Gastroesophageal sphincter (tissue), 4 donors: ENCODE measurements around the gene DNAH7. TPM values are rescaled to one million over a fixed set of nuclear protein-coding genes. Genes with fewer than 3 reads are reported as not detected.

Source experiments
- ATAC-seq: fragments of 150-250 bp; one replicate; pipeline ENCODE4 v1.9.1; 2016; ENCODE audit warnings: mild to moderate bottlenecking, moderate library complexity
- H3K27ac ChIP-seq, 4 donors: fragments of 200-600 bp; sonication (generic) in 3 of 4; 1 replicate in 3 of 4; 2 replicates in 1 of 4; pipeline ENCODE4 v1.5.1; 2016 to 2019
- H3K27me3 ChIP-seq: fragments of 200-600 bp; sonication (generic); one replicate; pipeline ENCODE4 v1.5.1; 2019
- H3K36me3 ChIP-seq, 2 donors: fragments of 200-600 bp; sonication (generic); one replicate each; pipeline ENCODE4 v1.5.1; 2019; ENCODE audit warnings: control low read depth in 1 of 2
- H3K4me1 ChIP-seq, 3 donors: fragments of 200-600 bp; sonication (generic); 1 replicate in 2 of 3; 2 replicates in 1 of 3; pipeline ENCODE4 v1.5.1; 2016 to 2019; ENCODE audit warnings: control low read depth in 2 of 3
- H3K4me3 ChIP-seq, 2 donors: fragments of 200-600 bp; sonication (generic); one replicate each; pipeline ENCODE4 v1.5.1; 2019; ENCODE audit warnings: mild to moderate bottlenecking in 1 of 2, moderate library complexity in 1 of 2
- H3K9me3 ChIP-seq, 3 donors: fragments of 200-600 bp; sonication (generic); one replicate each; pipeline ENCODE4 v1.5.1; 2017 to 2019; ENCODE audit warnings: control low read depth in 2 of 3
- EP300 ChIP-seq: sonication (generic); formaldehyde crosslinking; IDR thresholded peaks from one replicate; pipeline ENCODE4 v1.6.1; 2017; ENCODE audit warnings: antibody characterized with exemption, mild to moderate bottlenecking
- POLR2A ChIP-seq, 2 donors: fragments of 450-650 bp; IDR thresholded peaks; one replicate each; pipeline ENCODE4 v1.6.1; 2017; ENCODE audit warnings: antibody characterized with exemption in 2 of 2, mild to moderate bottlenecking in 2 of 2, moderate library complexity in 1 of 2
- POLR2AphosphoS5 ChIP-seq: sonication (generic); formaldehyde crosslinking; IDR thresholded peaks from one replicate; pipeline ENCODE4 v1.6.1; 2017; ENCODE audit warnings: antibody characterized with exemption
- WGBS, 2 donors: methylation state at CpG; one replicate each; pipeline ENCODE4 v1.1.5; 2018; ENCODE audit warnings: low coverage in 1 of 2; 5-methylcytosine and 5-hydroxymethylcytosine counted together
- total RNA-seq, 4 donors: library from RNA; depleted of rRNA; stranded (reverse); fragments of >200 nt; gene quantifications; one replicate each; pipeline ENCODE4 v1.1.0, GENCODE V29; 2016
- TF ChIP-seq, protein P1 (sequence below), 4 experiments: fragments of 200-600 bp in 2 of 4; fragments of 450-650 bp in 2 of 4; sonication (generic) in 1 of 4; IDR thresholded peaks; one replicate each; pipeline ENCODE4 v1.5.1; 2017 to 2019; ENCODE audit warnings: antibody characterized with exemption in 4 of 4, mild to moderate bottlenecking in 2 of 4, moderate library complexity in 2 of 4

Gene DNAH7
- total RNA-seq, 4 donors from 2014 or later, result 0.40 to 1.3 (median 0.65) TPM

DNA sequence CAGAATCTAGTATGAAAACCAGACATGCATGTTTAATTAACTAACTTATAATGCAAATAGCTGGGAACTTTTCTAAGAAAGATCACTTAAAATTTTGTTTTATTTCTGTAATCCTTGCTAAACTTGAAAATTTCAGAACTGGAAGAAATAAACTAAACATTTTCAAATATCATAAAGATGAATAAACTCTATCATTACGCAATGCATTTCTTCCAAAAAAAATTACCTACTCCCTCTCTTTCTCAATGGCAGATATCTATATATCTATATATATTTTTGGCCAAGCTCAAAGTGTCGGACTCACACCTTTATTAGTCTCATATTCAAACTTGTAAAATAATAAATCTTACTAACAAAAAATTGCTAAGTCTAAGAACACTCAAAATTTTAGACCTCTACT, 253.6 kb downstream of the DNAH7 start:
- no peak overlapping the region for H3K4me3 ChIP-seq
- no peaks in the 10 kb centered on the region for H3K4me1 ChIP-seq
- H3K36me3 ChIP-seq, result no peaks in the 10 kb centered on the region
- no peak overlapping the region for H3K27ac ChIP-seq
- H3K27me3 ChIP-seq, result no peaks in the 10 kb centered on the region
- WGBS, 2 donors, result 96 to 100% methylated on average over 2 of the region's 2 CpGs
- H3K9me3 ChIP-seq, result no peaks in the 10 kb centered on the region
- no peak for ATAC-seq
- TF ChIP-seq EP300 (no peak), POLR2AphosphoS5 (no peak), POLR2A (IDR thresholded peaks at IDR 0.05) (no peak)
- TF ChIP-seq, protein P1, sequence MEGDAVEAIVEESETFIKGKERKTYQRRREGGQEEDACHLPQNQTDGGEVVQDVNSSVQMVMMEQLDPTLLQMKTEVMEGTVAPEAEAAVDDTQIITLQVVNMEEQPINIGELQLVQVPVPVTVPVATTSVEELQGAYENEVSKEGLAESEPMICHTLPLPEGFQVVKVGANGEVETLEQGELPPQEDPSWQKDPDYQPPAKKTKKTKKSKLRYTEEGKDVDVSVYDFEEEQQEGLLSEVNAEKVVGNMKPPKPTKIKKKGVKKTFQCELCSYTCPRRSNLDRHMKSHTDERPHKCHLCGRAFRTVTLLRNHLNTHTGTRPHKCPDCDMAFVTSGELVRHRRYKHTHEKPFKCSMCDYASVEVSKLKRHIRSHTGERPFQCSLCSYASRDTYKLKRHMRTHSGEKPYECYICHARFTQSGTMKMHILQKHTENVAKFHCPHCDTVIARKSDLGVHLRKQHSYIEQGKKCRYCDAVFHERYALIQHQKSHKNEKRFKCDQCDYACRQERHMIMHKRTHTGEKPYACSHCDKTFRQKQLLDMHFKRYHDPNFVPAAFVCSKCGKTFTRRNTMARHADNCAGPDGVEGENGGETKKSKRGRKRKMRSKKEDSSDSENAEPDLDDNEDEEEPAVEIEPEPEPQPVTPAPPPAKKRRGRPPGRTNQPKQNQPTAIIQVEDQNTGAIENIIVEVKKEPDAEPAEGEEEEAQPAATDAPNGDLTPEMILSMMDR (IDR thresholded peaks at IDR 0.05), result no peak

DNA sequence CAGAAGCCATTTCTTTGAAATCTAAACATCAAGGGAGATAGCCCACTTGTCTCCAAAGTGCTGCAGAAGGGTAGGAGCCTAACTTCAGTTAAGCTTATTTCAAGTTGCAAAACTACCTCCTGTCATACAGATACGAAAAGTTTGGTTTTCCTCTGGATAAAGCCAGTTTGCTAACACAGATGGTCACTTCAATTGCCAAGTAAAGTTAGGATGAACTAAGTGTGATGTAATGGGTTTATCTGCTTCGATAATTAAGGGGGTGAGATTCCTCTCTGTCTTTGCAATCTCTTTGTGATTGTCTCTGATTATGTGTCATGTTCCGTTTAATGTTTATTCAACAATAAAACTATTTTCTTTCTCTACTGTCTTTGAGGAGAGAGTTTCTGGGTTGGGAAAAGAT, 255.2 kb downstream of the DNAH7 start:
- H3K4me3 ChIP-seq, result no peak overlapping the region
- no peaks in the 10 kb centered on the region for H3K9me3 ChIP-seq
- H3K27me3 ChIP-seq, result no peaks in the 10 kb centered on the region
- no peak for TF ChIP-seq EP300
- no peak for TF ChIP-seq POLR2A (IDR thresholded peaks at IDR 0.05)
- no peak for TF ChIP-seq POLR2AphosphoS5
- H3K4me1 ChIP-seq, result no peaks in the 10 kb centered on the region
- no peaks in the 10 kb centered on the region for H3K36me3 ChIP-seq
- no peak for ATAC-seq
- H3K27ac ChIP-seq, result no peak overlapping the region
- WGBS, 2 donors, result 48 to 58% methylated on average over 3 of the region's 3 CpGs

DNA sequence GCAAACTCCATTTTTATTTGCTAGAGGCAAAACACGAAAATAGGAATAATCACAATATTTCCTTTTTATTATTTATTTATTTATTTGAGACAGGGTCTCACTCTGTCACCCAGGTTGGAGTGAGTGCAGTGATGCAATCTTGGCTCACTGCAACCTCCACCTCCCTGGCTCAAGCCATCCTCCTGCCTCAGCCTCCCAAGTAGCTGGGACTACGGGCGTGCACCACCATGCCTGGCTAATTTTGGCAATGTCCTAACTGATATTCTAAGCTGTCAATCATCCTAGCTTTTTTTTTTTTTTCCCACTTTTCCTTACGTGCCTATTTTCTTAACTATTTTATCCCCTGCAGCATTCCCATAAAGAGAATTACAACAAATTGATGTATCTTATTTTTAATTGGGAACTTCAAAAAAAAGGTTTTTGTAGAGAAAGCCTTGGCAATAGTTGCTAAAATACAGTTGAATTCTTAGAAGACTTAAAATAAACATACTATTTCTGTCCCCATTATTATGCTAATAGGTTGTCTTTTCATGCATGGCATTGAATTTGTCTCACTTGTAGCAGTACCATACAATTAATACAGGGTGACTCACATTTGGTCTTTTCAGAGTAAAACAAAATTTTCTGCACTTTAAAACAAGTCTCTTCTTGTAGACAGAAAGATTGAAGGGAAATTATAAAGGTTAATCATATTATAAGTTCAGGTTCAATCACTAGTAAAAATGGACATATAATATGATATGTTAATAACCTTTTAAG, 258.1 kb downstream of the DNAH7 start:
- Histone ChIP-seq H3K36me3 (no peaks in the 10 kb centered on the region), H3K9me3 (no peaks in the 10 kb centered on the region), H3K27me3 (no peaks in the 10 kb centered on the region), H3K27ac (no peak overlapping the region), H3K4me3 (no peak overlapping the region), H3K4me1 (no peaks in the 10 kb centered on the region)
- TF ChIP-seq, protein P1 (IDR thresholded peaks at IDR 0.05), result no peak
- TF ChIP-seq EP300 (no peak), POLR2A (IDR thresholded peaks at IDR 0.05) (no peak), POLR2AphosphoS5 (no peak)
- WGBS, 2 donors, result 81 to 91% methylated on average over 4 of the region's 4 CpGs
- ATAC-seq, result no peak

DNA sequence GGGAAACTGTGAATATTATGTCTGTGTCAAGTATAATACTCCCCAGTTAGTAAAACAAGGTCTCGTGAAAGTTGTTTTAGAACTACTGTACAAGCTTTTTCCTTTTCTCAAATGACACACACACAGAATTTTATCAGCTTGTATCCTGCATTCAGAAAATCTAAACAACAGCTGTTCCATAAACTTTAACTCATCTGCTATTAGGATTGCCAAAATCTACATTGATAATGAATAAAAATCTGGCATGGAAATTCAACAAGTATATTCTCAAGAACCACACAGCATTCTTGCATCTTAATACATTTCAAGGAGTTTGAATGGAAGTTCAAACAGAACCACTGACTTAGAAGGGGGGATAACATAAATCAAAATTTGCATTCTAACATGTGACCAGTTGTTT, 260.4 kb downstream of the DNAH7 start:
- no peak for ATAC-seq
- no peaks in the 10 kb centered on the region for H3K4me1 ChIP-seq
- no peak overlapping the region for H3K27ac ChIP-seq
- H3K4me3 ChIP-seq, result no peak overlapping the region
- H3K27me3 ChIP-seq, result no peaks in the 10 kb centered on the region
- no peaks in the 10 kb centered on the region for H3K9me3 ChIP-seq
- no peaks in the 10 kb centered on the region for H3K36me3 ChIP-seq
- TF ChIP-seq, protein P1 (IDR thresholded peaks at IDR 0.05), result no peak
- TF ChIP-seq EP300 (no peak), POLR2A (IDR thresholded peaks at IDR 0.05) (no peak), POLR2AphosphoS5 (no peak)
- WGBS, 2 donors, result 55% methylated on average over 1 of the region's 1 CpG

DNA sequence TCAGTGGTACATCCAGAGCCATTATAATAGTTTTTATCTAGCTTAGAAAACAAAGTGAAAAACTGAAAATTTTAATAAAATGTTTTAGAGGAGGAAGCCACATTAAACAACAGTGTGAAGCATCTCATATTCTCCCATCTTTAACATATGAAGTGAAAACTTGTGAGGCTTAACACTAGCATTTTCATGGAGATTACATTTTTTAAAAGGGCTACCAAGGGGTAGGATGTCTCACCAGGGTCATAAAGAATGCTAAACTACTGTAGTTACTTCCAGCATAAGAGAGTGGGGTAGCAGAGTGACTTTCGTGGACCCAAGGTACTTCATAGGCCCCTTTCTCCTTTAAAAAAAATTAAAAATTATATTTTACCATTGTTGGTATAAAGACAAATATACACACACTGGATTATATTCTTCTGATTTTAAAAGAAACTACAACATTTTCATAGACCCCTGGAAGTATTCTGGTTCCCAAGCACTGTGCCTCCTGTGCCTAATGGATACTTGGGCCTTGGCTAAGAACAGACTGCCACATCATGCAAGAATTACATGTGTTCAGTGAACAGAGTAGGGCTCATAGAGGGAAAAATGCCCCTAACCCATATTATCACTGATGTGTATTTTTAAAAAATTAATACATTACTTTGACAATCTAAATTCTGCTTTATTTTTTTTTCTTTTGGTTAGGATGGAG, 263.2 kb downstream of the DNAH7 start:
- Histone ChIP-seq H3K36me3 (no peaks in the 10 kb centered on the region), H3K4me3 (no peak overlapping the region), H3K4me1 (no peaks in the 10 kb centered on the region), H3K9me3 (no peaks in the 10 kb centered on the region), H3K27ac (no peak overlapping the region), H3K27me3 (no peaks in the 10 kb centered on the region)
- 91 to 100% methylated on average over 1 of the region's 1 CpG for WGBS, 2 donors
- TF ChIP-seq POLR2AphosphoS5 (no peak), POLR2A (IDR thresholded peaks at IDR 0.05) (no peak), EP300 (no peak)
- TF ChIP-seq, protein P1 (IDR thresholded peaks at IDR 0.05), result no peak
- no peak for ATAC-seq
